Retinal pigment epithelial cell (primary cell): ENCODE results near the gene DDX3X.
A peak's percentile ranks its signal among the peaks of the same experiment; 100 is the strongest.
"Not testable (repeated sequence)": the region's sequence is repeated elsewhere in the genome, so short reads cannot be mapped to it uniquely, and the experiment has no call there.

ENCODE experiments used
- DNase-seq: peaks from one replicate; pipeline ENCODE4 v3.0.0-alpha.2; 2010; ENCODE audit warnings: low read depth
- H3K4me3 ChIP-seq: 2 replicates; pipeline ENCODE4 v1.5.1; 2011; ENCODE audit warnings: mild to moderate bottlenecking, low read length, control low read depth, moderate library complexity
- CTCF ChIP-seq: conservative IDR thresholded peaks from 2 replicates; pipeline ENCODE4 v1.5.1; 2011; ENCODE audit warnings: low read depth, low read length, control low read depth, inconsistent platforms

DDX3X gene

GRCh38 chrX:41397219-41397618 lies 63.3 kb downstream of the DDX3X start:
- no peak for TF ChIP-seq CTCF
- no peak for DNase-seq
- H3K4me3 ChIP-seq = no peak overlapping the region

GRCh38 chrX:41397768-41398167 lies 63.8 kb downstream of the DDX3X start:
- no peak for TF ChIP-seq CTCF
- no peak overlapping the region for H3K4me3 ChIP-seq
- no peak for DNase-seq

GRCh38 chrX:41402556-41402955 lies 68.6 kb downstream of the DDX3X start:
- DNase-seq = not testable (repeated sequence)

GRCh38 chrX:41405551-41405950 lies 71.6 kb downstream of the DDX3X start:
- H3K4me3 ChIP-seq = no peak overlapping the region
- no peak for TF ChIP-seq CTCF
- no peak for DNase-seq

More at GRCh38 chrX:41402556-41402955, 68.6 kb downstream of the DDX3X start:
- H3K4me3 ChIP-seq = not testable (repeated sequence)

- TF ChIP-seq CTCF = no peak
- DNase-seq = peak; percentile 27
- no peak overlapping the region for H3K4me3 ChIP-seq
These were observed 72.2 kb downstream of the DDX3X start for GRCh38 chrX:41406201-41406600.

- no peak for TF ChIP-seq CTCF
These were observed 73.9 kb downstream of the DDX3X start for GRCh38 chrX:41407816-41408215.

GRCh38 chrX:41408576-41408975 lies 74.6 kb downstream of the DDX3X start:
- no peak overlapping the region for H3K4me3 ChIP-seq
- no peak for TF ChIP-seq CTCF
- no peak for DNase-seq

More at GRCh38 chrX:41407816-41408215, 73.9 kb downstream of the DDX3X start:
- DNase-seq = no peak
- H3K4me3 ChIP-seq = no peak overlapping the region

GRCh38 chrX:41409006-41409405 lies 75.0 kb downstream of the DDX3X start:
- TF ChIP-seq CTCF = no peak
- DNase-seq = no peak
- no peak overlapping the region for H3K4me3 ChIP-seq

- not testable (repeated sequence) for H3K4me3 ChIP-seq, DNase-seq
These were observed 77.3 kb downstream of the DDX3X start for GRCh38 chrX:41411222-41411621.
